Fibroblast of gingiva (primary cell): ENCODE data around the gene CYGB.

Experiments
- DNase-seq: peaks from one replicate; pipeline ENCODE4 v3.0.0-alpha.2; 2011; ENCODE audit warnings: low read depth

The CYGB gene

DNA sequence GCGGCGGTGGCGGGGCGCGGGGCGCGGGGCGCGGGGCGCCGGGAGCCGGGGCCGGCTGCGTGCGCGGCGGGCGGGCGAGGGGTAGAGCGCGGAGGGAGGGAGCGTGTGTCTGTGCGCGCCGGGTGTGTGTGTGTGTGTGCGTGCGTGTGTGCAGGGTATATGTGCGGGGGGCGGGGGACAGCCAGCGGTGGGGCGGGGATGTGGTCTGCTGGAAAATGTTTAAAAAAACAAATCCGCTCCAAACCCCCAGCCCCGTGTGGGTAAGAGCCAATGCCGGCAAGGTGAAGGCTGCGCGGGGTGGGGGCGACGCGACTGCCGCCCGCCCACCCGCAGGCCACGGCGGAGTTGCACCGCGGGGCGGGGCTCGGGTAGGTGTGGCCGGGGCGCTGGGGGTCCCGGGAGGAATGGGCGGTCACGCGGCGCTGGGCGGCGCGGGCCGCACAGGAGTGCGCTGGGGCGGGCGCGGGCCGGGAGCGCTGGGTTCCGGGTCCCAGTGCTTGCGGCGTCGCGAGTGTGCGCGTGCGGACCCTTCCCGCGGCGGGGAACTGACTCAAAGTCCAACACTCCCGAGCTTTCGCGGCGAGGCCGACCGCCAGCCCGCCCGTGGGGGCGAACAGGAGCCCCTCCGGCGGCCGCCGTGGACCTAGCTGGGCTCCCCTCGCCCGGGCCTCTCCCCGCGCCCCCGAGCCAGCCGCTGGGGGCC lies at the start of gene CYGB:
TSS of gene CYGB (minus strand) at position 132 of the 703 bp plus-strand sequence. CDS start 167 bp downstream, outside the sequence.
- no peak for DNase-seq

DNA sequence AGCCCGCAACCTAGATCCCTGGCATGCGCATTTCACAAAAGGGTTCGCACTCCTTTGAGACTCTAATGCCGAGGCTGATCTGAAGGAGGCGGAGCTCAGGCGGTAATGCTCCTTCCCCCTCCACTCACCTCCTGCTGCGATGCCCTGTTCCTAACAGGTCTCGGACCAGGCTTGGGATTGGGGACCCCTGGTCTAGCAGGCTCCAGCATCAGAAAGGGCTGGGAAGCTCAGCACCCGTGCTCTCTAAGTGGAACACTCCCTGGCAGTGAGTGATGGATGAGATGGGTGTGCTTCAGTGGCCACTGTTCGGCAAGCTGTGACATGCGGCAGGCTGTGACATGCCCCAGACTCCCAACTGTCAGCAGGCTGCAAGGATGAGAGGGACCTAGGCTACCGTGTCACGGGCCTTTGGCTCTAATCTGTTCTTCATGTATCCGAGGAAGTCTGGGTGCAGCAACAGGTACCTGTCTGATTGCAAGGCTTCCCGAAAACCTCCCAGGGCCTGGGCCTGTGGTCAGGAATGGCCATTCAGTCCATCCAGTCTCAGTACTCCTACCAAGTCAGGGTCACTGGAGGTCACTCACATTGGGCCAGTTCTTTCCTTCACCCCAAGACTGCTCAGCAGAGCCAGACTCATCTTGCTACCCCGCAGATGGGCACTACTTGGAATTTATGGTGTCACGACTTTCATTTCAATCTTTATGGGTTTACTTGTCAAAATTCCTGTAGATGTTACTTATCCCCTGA lies 49.4 kb upstream of the CYGB start:
- no peak for DNase-seq

- DNase-seq: peak; percentile 29
Measured at GRCh38 chr17:76585649-76586593, 48.4 kb upstream of the CYGB start, which contains the start of gene ST6GALNAC2. TSS of gene ST6GALNAC2 (minus strand) at chr17:76585860. CDS start at chr17:76585808, 52 bp downstream.

DNA sequence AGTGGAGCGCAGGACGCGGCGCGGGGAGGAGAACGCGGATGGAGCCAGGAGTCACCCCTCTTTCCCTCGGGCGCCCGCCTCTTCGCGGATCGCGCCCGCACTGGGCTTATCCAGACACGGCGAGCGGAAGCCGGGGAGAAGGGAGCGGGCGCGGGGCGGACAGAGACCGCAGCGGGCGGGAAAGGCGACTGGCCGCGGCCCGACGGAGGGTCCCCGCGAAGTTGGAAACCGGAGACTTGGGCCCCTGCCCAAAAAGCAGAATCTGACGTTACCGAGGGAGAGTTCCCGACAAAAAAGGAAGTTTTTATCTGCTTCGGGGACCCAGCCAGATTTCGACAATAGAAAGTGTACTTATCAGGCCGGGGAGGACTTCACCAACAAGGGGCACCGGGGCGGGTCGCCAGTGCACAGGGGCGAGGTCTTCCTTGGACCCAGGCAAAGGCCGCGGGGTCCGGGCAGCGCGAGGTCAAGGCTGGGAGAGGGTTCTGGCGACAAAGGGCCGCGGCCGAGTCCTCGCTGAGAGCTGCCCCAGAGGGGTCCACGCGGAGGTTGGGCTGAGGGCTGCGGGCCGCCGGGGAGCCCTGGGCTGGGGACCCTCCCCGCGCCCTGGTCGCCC lies 47.6 kb upstream of the CYGB start:
- DNase-seq: no peak

DNA sequence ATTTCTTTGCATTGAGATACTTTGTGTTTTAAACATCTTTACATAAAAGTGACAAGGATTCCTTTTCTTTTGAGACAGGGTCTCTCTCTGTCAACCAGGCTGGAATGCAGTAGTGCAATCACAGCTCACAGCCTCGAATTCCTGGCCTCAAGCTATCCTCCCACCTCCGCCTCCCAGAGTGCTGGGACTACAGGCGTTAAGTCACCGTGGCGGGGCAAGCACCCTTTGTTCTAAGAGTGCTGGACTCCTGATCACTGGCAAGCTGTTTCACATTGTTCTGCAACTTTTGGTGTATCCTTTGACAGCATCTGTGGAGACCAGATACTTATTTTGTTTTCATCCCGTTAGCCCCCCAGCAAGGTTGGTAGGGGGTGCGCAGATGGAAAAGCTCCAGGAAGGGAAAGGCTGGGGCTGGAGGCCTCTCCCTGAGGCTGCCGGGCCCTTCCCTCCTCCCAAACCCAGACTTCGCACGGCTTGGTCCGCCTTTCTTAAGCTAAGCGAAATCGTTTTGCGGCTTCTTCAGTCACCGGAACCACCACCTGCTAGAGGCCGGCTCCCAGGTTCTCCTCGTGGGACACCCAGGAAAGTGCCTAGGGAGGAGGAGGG lies 47.0 kb upstream of the CYGB start:
- DNase-seq: no peak

DNA sequence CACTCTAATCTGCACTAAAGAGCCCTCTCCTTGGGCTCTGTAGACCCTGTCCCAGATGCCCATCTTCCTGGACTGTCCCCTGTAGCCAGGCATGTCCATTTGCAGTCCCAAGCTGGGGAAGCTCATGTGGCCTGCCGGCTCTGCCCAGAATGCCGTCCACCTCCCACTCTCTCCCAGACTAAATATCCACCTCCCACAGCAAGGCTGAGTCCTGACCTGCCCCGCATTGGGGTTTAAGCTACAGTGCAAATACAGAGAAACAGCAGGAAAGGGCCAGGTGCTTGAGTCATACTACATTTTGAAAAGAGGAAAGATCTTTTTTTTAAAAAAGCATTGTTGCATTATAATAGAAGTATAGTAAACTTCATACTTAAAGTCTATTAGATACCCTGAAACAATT lies 45.2 kb upstream of the CYGB start:
- DNase-seq: no peak

DNA sequence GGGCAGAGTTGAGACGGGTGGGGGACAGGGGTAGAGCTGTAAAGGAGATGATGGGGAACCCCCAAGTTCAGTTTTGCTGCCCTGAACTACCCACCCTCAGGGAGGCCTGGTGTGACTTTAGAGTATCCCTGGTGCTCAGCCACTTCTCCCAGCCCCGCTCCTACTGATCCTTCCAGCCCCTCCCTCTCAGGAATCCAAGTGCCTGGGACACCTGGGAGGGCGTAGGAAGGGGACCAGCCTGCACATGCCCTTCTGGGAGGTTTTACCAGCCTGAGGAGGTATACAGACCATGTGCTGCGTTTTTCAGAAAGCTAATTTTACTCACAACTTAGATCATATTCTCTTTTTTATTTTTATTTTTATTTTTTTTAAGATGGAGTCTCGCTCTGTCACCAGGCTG lies 44.0 kb upstream of the CYGB start:
- DNase-seq: no peak

- DNase-seq: no peak
Measured at GRCh38 chr17:76579281-76579680, 41.8 kb upstream of the CYGB start.

- no peak for DNase-seq
Measured at GRCh38 chr17:76578376-76578775, 40.9 kb upstream of the CYGB start.

DNA sequence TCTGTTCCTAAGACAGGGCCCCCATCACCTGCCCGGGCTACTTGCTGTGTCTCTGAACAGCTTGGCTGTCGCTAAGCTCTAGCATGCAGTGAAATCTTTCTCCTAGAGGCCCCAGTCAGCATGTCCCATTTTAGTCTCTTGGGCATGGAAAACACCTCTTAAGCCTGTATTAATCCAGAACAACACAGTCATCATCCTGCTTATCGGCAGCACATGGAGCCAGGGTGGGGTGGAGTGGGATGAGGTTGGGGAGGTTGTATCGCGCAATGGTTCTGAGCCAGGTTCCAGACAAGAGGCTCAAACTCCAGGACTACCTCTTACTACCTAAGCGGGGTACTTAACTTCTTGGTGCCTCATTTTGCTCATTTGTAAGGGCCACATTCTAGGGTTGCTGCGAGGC lies 40.4 kb upstream of the CYGB start:
- DNase-seq: no peak

- DNase-seq: no peak
Measured at GRCh38 chr17:76576189-76576588, 38.7 kb upstream of the CYGB start.

DNA sequence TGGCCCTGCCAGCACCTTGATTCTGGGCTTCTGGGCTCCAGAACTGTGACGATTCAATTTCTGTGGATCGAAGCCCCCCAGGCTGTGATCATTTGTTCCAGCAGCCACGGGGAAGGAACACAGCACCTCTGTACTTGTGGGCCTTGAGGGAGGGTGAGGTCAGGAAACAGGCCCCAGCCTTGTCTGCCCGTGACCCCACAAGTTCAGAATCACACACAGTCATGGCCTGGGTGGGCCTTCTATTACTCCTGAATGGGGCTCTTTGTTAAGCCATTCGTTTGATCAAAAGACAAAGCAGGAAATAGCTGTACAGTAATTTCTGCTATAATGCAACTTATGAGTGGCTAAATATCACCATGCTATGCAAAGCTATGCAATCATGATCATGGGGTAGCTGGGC lies 38.1 kb upstream of the CYGB start:
- DNase-seq: no peak

DNA sequence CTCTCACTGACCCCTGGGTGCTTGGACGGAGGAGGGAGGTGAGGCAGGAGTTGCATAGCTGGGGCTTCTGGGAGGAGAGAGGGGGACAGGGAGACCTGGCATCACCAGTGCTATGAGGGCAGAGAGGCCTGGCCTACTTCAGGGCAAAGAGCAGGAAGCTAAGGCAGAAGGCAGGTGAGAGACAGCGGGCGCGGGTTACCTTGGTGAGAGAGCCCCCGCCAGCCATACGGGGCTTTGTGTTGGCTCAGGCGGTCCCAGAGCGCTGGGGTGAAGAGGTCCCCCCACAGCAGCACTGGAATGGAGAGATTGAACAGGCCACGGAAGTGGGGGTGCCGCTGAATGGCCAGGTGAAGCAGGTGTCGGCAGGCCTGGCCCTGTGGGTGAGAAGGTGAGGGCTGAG lies 36.7 kb upstream of the CYGB start:
- no peak for DNase-seq

GRCh38 chr17:76573096-76573495 lies 35.6 kb upstream of the CYGB start:
- DNase-seq: no peak

DNA sequence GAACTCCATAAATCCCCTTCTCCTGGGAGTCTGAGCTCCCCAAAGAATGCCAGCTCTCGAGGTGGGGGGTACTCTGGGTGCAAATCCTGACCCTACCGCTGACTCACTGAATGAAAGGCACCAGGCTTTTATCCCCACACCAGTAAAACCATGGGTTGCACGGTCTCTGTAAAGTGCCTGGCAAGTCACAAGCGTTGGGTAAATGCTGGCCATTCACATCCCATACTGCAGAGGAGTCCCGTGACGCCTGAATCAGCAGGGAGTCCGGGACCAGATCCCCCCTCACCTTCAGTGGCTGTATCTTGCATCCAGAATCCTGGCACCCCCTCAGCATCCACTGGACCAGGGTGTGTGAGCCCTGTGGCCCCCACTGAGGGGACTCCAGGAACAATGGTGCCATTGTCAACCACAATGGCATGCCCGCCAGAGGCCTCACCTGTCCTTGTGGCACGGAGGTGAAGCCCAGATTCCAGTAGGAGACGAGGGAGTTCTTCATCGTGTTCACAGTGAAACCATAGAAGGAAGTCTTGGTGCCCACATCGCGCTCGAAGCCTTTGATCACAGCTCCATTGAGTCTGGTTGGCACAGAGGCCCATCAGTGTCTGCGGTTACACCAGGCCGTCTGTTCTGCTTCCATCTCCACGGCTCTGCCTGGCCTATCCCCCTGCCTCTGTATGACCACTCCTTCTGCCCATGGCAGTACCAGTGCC lies 34.8 kb upstream of the CYGB start:
- DNase-seq: no peak

- no peak for DNase-seq
Measured at GRCh38 chr17:76570877-76571471, 33.5 kb upstream of the CYGB start.

GRCh38 chr17:76570457-76570856 lies 32.9 kb upstream of the CYGB start:
- DNase-seq: no peak

- DNase-seq: no peak
Measured at GRCh38 chr17:76569607-76570279, 32.2 kb upstream of the CYGB start.

GRCh38 chr17:76568811-76569221 lies 31.3 kb upstream of the CYGB start:
- no peak for DNase-seq
